DMS 273 treated with DMSO at 0.1 percent for 48 hours (cell line): ENCODE results near the gene KNCN.

Experiments
- DNase-seq: peaks from one replicate; lab custom pipeline; 2025; lab: John Stamatoyannopoulos, UW

KNCN gene

GRCh38 chr1:46543761-46544560 is 7.5 kb downstream of the KNCN start:
- no peak for DNase-seq

GRCh38 chr1:46543382-46543760 is 8.1 kb downstream of the KNCN start:
- no peak for DNase-seq

GRCh38 chr1:46539972-46540371 is 11.5 kb downstream of the KNCN start:
- no peak for DNase-seq

- DNase-seq: no peak
Measured at GRCh38 chr1:46538147-46538546, 13.3 kb downstream of the KNCN start.

GRCh38 chr1:46537651-46538050 is 13.8 kb downstream of the KNCN start:
- DNase-seq: no peak

- no peak for DNase-seq
Measured at GRCh38 chr1:46536527-46536926, 14.9 kb downstream of the KNCN start.

GRCh38 chr1:46535063-46535462 is 16.4 kb downstream of the KNCN start:
- DNase-seq: no peak

GRCh38 chr1:46533179-46533864 is 18.1 kb downstream of the KNCN start:
- no peak for DNase-seq

GRCh38 chr1:46532498-46533178 is 18.8 kb downstream of the KNCN start:
- DNase-seq: no peak

GRCh38 chr1:46532095-46532494 is 19.4 kb downstream of the KNCN start:
- no peak for DNase-seq

GRCh38 chr1:46530791-46531409 is 20.5 kb downstream of the KNCN start:
- no peak for DNase-seq

GRCh38 chr1:46530311-46530710 is 21.1 kb downstream of the KNCN start:
- no peak for DNase-seq

GRCh38 chr1:46529031-46529630 is 22.3 kb downstream of the KNCN start:
- DNase-seq: no peak

- no peak for DNase-seq
Measured at GRCh38 chr1:46528297-46528955, 23.0 kb downstream of the KNCN start.

- DNase-seq: peak; percentile 47
Measured at GRCh38 chr1:46527474-46528296, 23.8 kb downstream of the KNCN start.

- DNase-seq: no peak
Measured at GRCh38 chr1:46526691-46527291, 24.7 kb downstream of the KNCN start.

- DNase-seq: no peak
Measured at GRCh38 chr1:46526013-46526690, 25.3 kb downstream of the KNCN start.

- no peak for DNase-seq
Measured at GRCh38 chr1:46525253-46525983, 26.0 kb downstream of the KNCN start.

- no peak for DNase-seq
Measured at GRCh38 chr1:46524843-46525242, 26.6 kb downstream of the KNCN start.
